Measurements from ENCODE around the gene TINAGL1. TPM values are rescaled to one million over a fixed set of nuclear protein-coding genes. Genes with fewer than 3 reads are reported as not detected.
"Not testable (repeated sequence)": the region's sequence is repeated elsewhere in the genome, so short reads cannot be mapped to it uniquely, and the experiment has no call there.

TINAGL1 gene
- total RNA-seq, 1 experiment from 2014 or later, result 0.23 TPM

DNA sequence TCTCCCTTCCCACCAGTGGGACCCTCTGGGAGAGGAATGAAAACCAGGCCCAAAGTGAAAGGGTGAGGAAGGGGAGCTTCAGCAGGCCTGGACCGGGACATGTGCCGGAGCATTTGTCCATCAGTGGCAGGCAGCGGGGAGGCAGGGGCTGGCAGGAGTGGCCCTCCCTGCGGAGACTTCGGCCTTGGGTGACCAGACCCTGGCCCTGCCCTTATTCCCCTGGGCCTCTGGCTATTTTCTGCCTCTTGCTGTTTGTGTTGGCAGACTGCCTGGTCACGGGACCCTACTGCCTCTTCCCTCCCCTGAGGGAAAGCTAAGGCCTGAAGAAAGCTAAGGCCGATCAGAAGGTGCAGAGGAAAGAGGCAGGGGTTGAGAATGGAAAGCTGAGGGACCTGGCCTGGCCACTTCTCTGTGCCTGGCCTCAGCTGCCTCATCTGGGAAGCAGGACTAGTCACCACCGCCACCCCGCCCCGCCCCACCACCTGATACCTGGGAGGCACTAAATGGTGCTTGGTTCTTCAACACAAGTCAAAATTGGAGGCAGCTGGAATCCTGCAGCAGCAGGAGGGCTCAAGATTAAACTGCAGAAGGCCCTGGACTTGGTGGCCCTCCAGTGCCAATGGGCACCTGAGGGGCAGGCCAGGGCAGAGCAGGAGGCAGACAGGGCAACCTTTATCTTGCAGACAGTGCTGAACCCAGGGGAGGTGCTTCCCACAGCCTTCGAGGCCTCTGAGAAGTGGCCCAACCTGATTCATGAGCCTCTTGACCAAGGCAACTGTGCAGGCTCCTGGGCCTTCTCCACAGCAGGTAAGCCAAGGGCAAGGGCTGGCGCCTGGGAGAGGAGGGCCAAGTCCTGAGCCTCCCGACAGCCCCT lies 7.9 kb downstream of the TINAGL1 start:
- DNase-seq (ENCODE audit: low spot score), result no peak

DNA sequence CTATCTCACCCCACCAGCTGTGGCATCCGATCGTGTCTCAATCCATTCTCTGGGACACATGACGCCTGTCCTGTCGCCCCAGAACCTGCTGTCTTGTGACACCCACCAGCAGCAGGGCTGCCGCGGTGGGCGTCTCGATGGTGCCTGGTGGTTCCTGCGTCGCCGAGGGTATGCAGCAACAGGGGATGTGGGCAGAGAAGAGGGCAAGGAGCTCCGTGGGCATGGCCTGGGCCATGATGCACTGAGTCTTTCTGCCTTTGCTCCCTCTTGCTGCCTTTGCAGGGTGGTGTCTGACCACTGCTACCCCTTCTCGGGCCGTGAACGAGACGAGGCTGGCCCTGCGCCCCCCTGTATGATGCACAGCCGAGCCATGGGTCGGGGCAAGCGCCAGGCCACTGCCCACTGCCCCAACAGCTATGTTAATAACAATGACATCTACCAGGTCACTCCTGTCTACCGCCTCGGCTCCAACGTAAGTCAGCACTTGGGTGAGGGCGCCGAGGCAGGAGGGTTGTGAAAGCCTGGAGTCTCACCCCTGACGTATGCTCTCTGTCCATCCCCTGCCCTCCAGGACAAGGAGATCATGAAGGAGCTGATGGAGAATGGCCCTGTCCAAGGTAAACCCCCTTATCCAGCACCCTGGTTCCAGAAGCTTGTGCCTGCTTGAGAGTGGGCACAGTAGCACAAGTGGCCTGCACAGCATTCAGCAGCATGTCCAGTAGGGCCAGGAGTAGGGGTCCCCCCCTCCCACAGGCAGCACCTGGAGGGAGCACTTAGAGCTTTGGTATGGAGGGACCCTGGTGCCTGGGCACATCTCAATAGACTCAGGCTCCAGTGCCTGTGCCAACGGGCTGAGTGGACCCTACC lies 8.8 kb downstream of the TINAGL1 start:
- DNase-seq (ENCODE audit: low spot score), result no peak

DNA sequence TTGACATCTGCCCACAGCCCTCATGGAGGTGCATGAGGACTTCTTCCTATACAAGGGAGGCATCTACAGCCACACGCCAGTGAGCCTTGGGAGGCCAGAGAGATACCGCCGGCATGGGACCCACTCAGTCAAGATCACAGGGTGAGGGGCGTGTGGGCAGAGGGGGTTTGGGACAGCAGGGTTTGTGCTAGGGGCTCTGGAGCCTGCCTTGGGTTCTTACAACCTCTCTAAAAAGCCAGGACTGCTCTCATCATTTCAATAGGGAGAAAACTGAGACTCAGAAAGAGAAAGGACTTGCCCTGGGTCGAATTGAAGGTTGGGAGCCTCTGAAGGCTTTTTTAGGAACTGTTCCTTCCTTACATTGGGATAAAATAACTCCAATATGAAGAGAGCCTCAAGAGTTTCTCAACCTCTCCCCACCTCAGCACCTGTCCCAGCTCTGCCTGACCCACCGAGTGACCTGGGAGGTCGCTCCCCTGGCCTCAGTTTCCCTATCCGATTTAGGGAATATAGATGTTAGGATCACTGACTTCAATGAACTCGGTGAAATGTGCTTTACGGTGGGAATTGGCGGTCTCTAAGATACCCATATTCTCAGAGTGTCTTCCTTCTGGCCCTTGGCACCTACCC lies 9.5 kb downstream of the TINAGL1 start:
- DNase-seq (ENCODE audit: low spot score), result no peak

DNA sequence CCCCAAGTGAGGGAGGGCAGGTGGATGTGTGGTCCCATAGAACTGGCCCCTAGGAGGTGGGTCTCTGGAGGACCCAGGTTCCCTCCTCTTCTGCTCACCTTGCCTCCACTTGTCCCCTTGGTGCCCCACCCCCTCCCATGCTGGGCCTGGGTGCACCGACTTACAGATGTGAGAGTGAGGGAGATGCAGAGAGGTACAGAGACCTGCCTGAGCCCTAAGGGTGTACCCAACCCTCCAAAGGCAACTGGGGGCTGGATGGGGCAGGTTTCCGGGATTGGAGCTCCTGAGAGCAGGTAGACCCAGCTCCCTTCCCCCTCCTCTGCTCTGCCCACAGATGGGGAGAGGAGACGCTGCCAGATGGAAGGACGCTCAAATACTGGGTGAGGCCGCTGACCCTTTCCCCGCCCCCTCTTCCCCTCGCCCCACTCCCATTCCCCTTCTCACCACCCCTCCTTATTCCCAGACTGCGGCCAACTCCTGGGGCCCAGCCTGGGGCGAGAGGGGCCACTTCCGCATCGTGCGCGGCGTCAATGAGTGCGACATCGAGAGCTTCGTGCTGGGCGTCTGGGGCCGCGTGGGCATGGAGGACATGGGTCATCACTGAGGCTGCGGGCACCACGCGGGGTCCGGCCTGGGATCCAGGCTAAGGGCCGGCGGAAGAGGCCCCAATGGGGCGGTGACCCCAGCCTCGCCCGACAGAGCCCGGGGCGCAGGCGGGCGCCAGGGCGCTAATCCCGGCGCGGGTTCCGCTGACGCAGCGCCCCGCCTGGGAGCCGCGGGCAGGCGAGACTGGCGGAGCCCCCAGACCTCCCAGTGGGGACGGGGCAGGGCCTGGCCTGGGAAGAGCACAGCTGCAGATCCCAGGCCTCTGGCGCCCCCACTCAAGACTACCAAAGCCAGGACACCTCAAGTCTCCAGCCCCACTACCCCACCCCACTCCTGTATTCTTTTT lies 10.3 kb downstream of the TINAGL1 start:
- DNase-seq (ENCODE audit: low spot score), result no peak

DNA sequence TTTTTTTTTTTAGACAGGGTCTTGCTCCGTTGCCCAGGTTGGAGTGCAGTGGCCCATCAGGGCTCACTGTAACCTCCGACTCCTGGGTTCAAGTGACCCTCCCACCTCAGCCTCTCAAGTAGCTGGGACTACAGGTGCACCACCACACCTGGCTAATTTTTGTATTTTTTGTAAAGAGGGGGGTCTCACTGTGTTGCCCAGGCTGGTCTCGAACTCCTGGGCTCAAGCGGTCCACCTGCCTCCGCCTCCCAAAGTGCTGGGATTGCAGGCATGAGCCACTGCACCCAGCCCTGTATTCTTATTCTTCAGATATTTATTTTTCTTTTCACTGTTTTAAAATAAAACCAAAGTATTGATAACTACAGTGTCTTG lies 11.0 kb downstream of the TINAGL1 start:
- not testable (repeated sequence) for DNase-seq (ENCODE audit: low spot score)

DNA sequence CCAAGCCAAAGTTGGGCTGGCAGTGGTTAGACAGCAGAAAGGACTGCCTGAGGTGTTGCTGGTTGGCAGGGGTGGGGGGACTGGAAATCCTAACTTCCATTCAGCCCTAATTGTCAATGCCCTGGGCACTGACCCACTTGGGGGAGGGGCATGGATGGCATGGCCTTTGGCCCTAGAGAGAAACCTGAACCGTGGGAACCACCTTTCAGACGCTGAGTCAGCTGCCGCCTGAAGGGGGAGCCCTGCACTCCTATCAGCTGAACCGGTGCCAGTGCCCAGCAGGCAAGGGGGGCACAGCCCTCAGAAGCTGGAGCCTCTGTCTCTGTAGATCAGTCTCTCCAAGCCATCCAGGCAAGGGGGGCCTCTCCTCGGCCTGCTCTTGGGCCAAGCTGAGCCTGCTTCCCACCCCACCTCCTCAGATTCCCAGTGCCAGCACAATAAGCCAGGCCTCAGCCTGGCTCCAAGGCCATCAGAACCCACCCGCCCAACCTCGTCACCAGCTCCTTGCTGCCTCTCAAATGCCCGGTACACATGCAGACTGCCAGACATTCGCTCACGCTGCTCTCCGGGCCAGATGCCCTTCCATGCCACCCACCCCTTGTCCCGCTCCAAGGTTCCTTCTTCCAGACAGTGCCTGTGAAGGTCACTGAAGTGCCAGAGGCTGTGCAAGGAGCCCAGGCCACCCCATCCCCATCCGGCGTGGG lies 11.6 kb downstream of the TINAGL1 start:
- peak; percentile 58 for DNase-seq (ENCODE audit: low spot score)

DNA sequence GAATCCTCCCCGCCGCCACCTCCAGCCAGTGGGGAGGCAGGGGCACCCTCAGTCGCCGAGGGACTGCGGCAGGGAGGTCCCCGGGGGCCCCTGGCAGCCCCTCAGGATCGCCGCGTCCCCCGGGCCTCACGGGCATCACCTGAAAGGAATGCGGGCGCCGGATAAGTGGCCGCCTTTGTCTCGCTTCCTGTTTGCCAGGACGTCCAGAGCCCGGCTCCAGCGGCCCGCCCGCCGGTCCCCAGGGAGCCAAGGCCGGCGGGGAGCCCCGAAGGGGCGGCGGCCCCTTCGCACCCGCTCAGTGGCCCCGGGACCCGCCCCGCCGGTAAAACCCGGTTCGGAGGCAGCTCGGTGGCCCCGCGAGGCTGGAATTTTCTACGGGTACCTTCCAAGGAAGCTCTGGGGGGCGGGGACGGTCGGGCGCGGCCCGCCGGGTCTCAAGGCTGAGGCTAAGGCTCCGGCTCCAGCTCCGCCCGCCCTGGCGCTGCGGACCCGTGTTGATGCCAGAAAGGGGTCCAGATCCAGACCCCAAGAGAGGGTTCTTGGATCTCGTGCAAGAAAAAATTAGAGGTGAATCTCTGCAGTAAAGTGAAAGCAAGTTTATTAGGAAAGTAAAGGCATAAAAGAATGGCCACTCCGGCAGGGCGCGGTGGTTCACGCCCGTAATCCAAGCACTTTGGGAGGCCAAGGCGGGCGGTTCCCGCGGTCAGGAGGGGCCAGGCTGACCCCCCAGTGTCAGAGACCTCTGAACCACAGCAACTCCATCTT lies 12.6 kb downstream of the TINAGL1 start:
- no peak for DNase-seq (ENCODE audit: low spot score)

DNA sequence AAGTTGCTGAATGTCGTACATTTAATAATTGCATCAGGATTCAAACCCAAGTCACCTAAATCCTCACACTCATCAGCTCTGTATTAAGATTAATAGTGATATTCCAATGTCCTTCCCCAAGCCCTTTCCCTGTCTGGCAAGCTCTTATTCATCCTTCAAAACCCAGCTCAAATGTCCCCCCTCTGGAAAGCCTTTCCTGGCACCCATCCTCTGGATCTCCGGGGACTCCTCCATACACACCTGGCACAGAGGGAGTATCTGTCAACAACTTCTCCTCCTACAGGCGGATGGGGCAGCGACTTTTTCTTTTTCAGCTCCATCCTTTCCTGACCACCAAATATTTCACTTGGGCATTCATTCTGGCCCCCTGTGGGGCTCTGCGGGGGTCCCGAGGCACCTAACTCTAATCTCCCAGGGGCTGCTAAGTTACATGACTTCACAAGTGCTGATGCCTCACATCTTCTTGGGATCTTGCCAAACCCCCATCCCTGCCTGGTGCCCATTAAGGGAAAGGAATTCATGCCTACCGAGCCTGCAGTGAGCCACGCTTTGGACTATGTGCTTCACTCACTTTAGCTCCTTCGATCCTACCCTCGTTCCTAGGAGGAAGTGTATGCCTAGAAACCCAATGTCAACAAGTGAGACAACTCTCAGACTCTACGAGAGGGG lies 15.2 kb downstream of the TINAGL1 start:
- peak; percentile 53 for DNase-seq (ENCODE audit: low spot score)

DNA sequence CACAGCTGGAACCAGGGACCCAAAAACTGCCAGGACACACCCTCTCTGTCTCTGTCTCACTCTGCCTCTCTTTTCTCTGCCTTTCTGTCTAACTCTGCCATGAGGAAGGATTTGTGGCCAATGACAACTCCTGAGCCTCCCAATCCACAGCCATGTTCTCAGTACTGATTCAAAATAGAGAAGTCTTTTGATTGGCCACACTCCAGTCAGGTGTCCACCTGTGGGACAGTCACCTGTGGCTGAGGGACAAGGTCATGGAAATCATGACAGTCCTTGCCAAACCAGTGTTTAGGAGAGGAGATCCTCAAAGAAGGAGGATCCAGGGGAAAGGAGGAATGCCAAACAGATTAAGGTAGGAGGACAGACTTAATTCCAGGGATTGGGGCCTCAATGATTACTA lies 15.8 kb downstream of the TINAGL1 start:
- DNase-seq (ENCODE audit: low spot score), result no peak

DNA sequence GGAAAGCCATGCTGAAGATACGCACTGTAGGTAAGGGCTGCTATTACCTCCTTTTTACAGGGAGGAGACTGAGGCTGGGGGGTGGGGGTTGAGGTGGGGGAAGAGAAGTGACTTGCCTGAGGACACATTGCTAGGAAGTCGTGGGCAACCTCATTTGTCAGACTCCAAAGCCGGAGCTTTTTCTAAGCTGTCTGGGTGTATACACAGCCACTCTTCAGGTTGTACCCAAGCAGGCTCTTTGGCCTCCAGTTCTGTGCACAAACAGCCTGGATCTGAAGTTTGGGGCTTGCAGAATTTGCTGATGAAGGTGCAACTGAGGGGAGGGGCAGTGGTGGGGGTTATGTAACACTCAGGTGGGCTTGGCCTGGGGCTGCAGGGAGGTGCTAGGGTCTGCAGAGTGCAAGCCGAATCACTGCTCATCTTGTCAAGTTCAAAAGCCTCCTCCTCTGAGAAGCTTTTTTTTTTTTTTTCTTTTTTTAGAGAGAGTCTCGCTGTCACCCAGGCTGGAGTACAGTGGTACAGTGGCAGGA lies 16.9 kb downstream of the TINAGL1 start:
- DNase-seq (ENCODE audit: low spot score), result no peak

DNA sequence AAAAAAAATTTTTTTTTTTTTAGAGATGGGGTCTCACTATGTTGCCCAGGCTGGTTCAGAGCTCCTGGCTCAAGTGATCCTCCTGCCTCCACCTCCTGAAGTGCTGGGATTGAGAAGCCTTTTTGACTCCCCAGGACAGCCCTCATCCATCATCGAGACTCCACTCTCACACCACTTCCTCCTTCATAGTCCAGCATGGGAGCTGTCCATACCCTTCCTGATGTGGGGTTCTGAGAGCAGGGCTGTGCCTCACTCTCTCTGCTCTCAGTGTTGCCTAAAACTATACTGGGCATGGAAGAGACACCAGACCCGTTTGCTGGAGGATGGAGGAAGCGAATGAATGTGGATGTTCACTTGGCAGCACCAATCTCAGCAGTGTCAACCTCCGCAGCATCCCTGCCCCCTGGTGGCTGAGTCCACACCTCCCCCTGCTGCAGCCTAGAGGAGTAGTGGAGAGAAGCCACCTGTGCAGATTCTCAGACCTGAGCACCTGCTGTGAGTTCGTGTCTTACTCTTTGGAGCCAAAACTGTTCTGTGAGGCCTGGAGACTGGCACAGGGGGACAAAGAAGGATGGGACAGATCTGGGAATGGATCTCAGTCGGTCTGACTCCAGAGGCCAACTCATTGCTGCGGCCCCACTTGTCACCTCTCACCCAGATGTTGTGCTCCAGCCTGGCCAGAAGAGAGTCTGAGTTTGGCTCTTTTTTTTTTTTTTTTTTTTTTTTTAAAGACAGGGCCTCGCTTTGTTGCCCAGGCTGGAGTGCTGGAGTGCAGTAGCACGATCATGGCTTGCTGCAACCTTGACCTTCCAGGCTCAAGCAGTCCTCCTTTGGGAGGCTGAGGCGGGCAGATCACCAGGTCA lies 17.7 kb downstream of the TINAGL1 start:
- peak; percentile 55 for DNase-seq (ENCODE audit: low spot score)

DNA sequence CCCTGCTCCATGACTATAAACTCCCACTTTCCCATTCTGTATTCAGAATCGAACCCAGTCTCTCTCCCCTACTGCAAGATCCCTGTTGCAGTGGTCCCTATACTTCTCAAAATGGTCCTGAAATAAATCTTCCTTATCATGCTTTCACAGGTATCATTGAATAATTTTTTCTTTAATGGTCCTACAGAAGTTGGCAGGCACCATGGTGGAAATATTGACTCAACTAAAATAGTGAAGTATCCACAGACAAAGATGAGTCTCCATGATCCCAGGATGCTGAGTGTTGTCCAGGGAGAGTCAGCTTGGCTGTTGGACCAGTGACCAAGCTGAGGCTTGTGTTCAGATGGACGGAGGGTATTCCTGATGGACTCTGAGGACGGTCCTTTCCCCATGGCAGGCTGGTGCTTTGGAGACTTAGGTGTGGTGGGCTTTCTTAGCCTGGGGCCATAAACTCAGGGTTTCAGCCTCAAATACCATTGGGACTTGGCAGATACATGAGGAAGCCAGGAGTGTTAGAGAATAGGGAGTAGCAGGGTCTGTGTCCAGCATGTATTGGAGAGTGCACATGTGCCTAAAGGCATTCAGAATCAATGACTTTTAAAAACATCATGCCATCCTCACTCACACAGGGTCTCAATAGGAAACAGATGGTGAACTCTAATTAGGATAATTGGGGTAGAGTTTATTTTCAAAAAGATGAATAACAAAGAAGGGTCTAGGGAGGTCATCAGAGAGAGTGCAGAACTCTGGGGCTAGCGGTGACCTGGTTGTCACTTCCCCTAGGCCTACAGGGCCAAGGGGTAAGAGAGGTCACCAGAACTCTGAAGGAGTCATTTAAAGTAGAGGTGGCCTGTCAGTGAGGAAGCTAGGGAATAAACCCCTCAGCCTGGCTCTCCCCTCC lies 19.8 kb downstream of the TINAGL1 start:
- DNase-seq (ENCODE audit: low spot score), result no peak

DNA sequence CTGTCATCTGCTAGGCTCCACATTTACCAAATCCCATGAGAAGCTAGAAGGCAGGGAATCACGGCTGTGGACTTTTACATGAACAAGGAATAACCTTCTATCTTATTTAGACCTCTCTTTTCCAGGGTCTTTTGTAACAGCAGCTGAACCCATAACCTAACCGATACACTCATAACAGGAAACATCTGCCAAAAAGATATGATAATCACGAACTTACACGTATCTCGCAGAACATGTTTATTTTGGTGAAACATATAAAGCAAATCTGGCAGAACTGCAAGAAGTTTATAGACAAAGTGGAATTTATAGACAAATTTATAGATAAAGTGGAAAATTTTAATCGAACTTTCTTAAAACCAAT lies 20.4 kb downstream of the TINAGL1 start:
- no peak for DNase-seq (ENCODE audit: low spot score)

DNA sequence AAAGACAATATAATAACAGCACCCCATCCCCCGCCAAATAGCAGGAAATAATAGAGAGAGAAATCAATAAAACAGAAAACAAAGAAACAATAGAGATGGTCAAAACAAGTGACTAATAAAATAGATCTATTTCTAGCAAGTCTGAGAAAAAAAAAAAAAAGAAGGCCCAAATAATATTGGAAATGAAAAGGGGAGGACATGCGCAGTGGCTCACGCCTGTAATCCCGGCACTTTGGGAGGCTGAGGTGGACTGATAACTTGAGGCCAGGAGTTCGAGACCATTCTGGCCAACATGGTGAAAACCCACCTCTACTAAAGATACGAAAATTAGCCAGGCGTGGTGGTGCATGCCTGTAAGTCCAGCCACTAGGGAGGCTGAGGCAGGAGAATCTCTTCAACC lies 22.7 kb downstream of the TINAGL1 start:
- DNase-seq (ENCODE audit: low spot score), result no peak

DNA sequence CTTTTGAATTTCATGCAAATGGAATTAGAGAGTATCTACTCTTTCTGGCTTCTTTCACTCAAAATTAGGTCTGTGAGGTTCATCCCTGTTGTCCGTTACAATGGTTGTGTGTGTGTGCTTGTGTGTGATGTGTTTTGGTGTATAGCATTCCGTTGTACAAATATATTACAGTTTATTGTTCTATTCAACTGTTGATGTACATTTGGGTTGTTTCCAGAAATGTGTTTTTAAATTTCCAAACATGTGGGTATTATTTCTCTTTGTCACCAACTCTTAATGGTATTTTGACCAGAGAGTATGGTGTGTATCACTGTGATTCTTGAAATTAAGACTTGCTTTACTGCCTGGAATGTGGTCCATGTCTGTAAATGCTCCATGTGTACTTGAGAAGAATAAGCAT lies 24.3 kb downstream of the TINAGL1 start:
- no peak for DNase-seq (ENCODE audit: low spot score)

DNA sequence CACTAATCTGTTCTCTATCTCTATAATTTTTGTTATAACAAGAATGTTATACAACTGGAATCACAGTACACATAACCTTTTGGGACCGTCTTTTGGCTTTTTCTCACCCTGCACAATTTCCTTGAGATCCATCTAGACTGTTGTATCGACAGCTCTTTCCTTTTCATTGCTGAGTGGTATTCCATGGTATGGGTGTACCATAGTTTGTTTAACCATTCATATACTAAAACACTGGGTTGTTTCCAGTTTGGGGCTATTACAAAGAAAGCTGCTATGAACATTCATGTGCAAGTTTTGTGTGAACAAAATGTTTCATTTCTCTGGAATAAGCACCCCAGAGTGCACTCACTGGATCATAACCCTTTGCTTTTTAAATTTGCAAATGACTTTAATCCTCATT lies 25.8 kb downstream of the TINAGL1 start:
- DNase-seq (ENCODE audit: low spot score), result no peak

DNA sequence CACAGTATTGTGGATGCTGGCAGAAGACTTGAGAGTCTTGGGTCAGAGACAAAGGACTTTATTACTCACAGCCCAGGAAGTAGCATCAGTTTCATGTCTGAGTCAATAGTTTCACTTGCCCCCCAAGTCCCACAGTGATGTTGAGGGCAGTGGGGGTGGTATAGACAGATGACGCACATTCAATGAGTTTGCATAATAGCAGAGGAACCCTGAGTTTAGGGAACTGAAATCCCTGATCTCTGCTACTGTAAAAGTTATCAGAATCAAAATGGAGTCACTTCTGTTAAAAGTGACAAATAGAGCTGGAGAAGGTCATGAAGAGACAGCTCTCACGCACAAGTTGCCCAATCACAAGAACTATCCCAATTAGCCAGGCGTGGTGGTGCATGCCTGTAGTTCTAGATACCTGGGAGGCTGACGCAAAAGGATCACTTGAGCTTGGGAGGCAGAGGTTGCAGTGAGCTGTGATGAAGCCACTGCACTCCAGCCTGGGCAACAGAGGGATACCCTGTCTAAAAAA lies 29.7 kb downstream of the TINAGL1 start:
- DNase-seq (ENCODE audit: low spot score), result no peak
